PC-3 (cell line): ENCODE measurements around the gene HS2ST1. TPM values are rescaled to one million over a fixed set of nuclear protein-coding genes. Genes with fewer than 3 reads are reported as not detected.
A peak's percentile ranks its signal among the peaks of the same experiment; 100 is the strongest.

Experiments
- ATAC-seq: fragments of 200-7000 bp; cut with Tn5 transposase; 2 replicates; pipeline ENCODE4 v1.9.1; 2020; ENCODE audit warnings: mild to moderate bottlenecking, moderate library complexity
- Bru-seq: library from RNA; stranded (reverse); fragments of 400-500 nt; gene quantifications from one replicate; lab custom pipeline; 2021; lab: Mats Ljungman, UMichigan
- BruChase-seq, 2 experiments: library from RNA; stranded (reverse); fragments of 400-500 nt; gene quantifications; one replicate each; lab custom pipeline; 2021; lab: Mats Ljungman, UMichigan
- BruUV-seq: library from RNA; stranded (reverse); fragments of 400-500 nt; replicated peaks from 2 replicates; lab custom pipeline; 2021; lab: Mats Ljungman, UMichigan
- CTCF ChIA-PET: fragments of 300-600 bp; sonication (Branson Sonifier 250); formaldehyde crosslinking; loops from one replicate; lab custom pipeline; 2022; ENCODE audit warnings: antibody characterized with exemption; lab: Charles Lee
- POLR2A ChIA-PET: fragments of 300-600 bp; sonication (Branson Sonifier 250); formaldehyde crosslinking; loops from one replicate; lab custom pipeline; 2022; ENCODE audit warnings: antibody characterized with exemption; ENCODE audit not compliant: unreplicated experiment; lab: Charles Lee
- DNase-seq: peaks from one replicate; pipeline ENCODE4 v3.0.0-alpha.2; 2015
- H2AFZ ChIP-seq: fragments of 300-600 bp; sonication (generic); 2 replicates; pipeline ENCODE4 v1.6.0; 2016; ENCODE audit warnings: antibody characterized with exemption, low read length
- H3F3A ChIP-seq: fragments of 300-600 bp; sonication (generic); one replicate; pipeline ENCODE4 v1.6.0; 2017; ENCODE audit warnings: antibody characterized with exemption, low read length, control low read depth, mild to moderate bottlenecking; ENCODE audit not compliant: unreplicated experiment
- H3K27ac ChIP-seq: fragments of 300-600 bp; sonication (generic); 2 replicates; pipeline ENCODE4 v1.5.1; 2016; ENCODE audit warnings: mild to moderate bottlenecking, low read length
- H3K27me3 ChIP-seq: fragments of 300-600 bp; sonication (generic); 2 replicates; pipeline ENCODE4 v1.6.1; 2016; ENCODE audit warnings: low read length, mixed read lengths
- H3K36me3 ChIP-seq: fragments of 300-600 bp; sonication (generic); 2 replicates; pipeline ENCODE4 v1.6.1; 2016; ENCODE audit warnings: low read depth, mixed run types, low read length, mixed read lengths
- H3K4me1 ChIP-seq: fragments of 300-600 bp; sonication (generic); 2 replicates; pipeline ENCODE4 v1.5.1; 2016; ENCODE audit warnings: low read length; ENCODE audit not compliant: insufficient read depth
- H3K4me2 ChIP-seq: fragments of 300-600 bp; sonication (generic); 2 replicates; pipeline ENCODE4 v1.6.0; 2016; ENCODE audit warnings: low read length
- H3K4me3 ChIP-seq: fragments of 300-600 bp; sonication (generic); 2 replicates; pipeline ENCODE4 v1.5.1; 2016; ENCODE audit warnings: mild to moderate bottlenecking, low read length, mixed read lengths
- H3K79me2 ChIP-seq: fragments of 300-600 bp; sonication (generic); 2 replicates; pipeline ENCODE4 v1.6.1; 2017; ENCODE audit warnings: low read length, mixed read lengths
- H3K9ac ChIP-seq: fragments of 300-600 bp; sonication (generic); 2 replicates; pipeline ENCODE4 v1.6.0; 2016; ENCODE audit warnings: mild to moderate bottlenecking, low read length
- H3K9me2 ChIP-seq: fragments of 300-600 bp; sonication (generic); replicated peaks from 2 replicates; pipeline ENCODE4 v1.6.1; 2016; ENCODE audit warnings: mixed run types, low read length, mixed read lengths
- H3K9me3 ChIP-seq: fragments of 300-600 bp; sonication (generic); 2 replicates; pipeline ENCODE4 v1.6.1; 2016; ENCODE audit warnings: low read length, mixed read lengths
- H4K20me1 ChIP-seq: fragments of 300-600 bp; sonication (generic); 2 replicates; pipeline ENCODE4 v1.6.1; 2016; ENCODE audit warnings: low read length, mixed read lengths
- CTCF ChIP-seq: fragments of 300-600 bp; sonication (generic); conservative IDR thresholded peaks from 2 replicates; pipeline ENCODE4 v1.5.1; 2017; ENCODE audit warnings: antibody characterized with exemption, low read depth, mild to moderate bottlenecking, low read length
- EZH2 ChIP-seq: fragments of 300-600 bp; sonication (generic); IDR thresholded peaks from one replicate; pipeline ENCODE4 v1.6.1; 2017; ENCODE audit warnings: antibody characterized with exemption, mild to moderate bottlenecking, low read length; ENCODE audit not compliant: unreplicated experiment
- EZH2phosphoT487 ChIP-seq: fragments of 300-600 bp; sonication (generic); IDR thresholded peaks from 2 replicates; pipeline ENCODE4 v1.6.1; 2018; ENCODE audit warnings: mild to moderate bottlenecking, antibody characterized with exemption, low read length, borderline replicate concordance
- intact Hi-C: fragments of 100-400 bp; cut with micrococcal nuclease; formaldehyde crosslinking; loops from 2 replicates; pipeline ENCODE4 v1.9.0; 2023
- long read RNA-seq: library from polyadenylated mRNA; unstranded; transcript quantifications from one replicate; pipeline ENCODE4 v2.0.0, GENCODE V29; 2021; ENCODE audit not compliant: unreplicated experiment
- total RNA-seq: library from RNA; depleted of rRNA; stranded (reverse); fragments of >200 nt; gene quantifications from 2 replicates; pipeline ENCODE4 v1.2.3, GENCODE V29; 2014; rRNA removed

Gene HS2ST1
- total RNA-seq (13.8 and 15.3 TPM in 2 replicates), Bru-seq, nascent RNA (percentile 73 among the genes with signal in this experiment), BruChase-seq, experiment 1, labeled RNA remaining after a 6-hour chase (percentile 75 among the genes with signal in this experiment), BruChase-seq, experiment 2, labeled RNA remaining after a 2-hour chase (percentile 77 among the genes with signal in this experiment)
- long read RNA-seq, full-length matches to known transcripts, result 59 of 74 reads
- long read RNA-seq, partial matches to known transcripts, result 3 of 74 reads
- long read RNA-seq, other reads (novel, unspliced or antisense), result 12 of 74 reads

GRCh38 chr1:86914601-86914997 lies at the start of gene HS2ST1:
TSS of gene HS2ST1 (plus strand) at chr1:86914635.
- intact Hi-C loops, result loop anchor here (2.0 to 10.0 kb wide), 4 partner anchors 42 to 210 kb away; partner anchors contain the start of gene SH3GLB1
- H3K4me2 ChIP-seq, result peak within 1 kb of the TSS; percentile 96

GRCh38 chr1:86865973-86866637 lies 48.3 kb upstream of the HS2ST1 start:
- Histone ChIP-seq H3K4me1 (peaks cover 4% of the 10 kb centered on the region), H3K9me3 (no peaks in the 10 kb centered on the region), H3K4me2 (no peak overlapping the region), H3K27me3 (no peaks in the 10 kb centered on the region), H3K9me2 (no peaks in the 10 kb centered on the region), H3K9ac (no peak overlapping the region), H3K4me3 (no peak overlapping the region), H2AFZ (no peak overlapping the region), H3K79me2 (0 out of 2 replicates have a peak, but pooled peaks cover 3% of the 10 kb centered on the region), H4K20me1 (no peaks in the 10 kb centered on the region), H3F3A (no peaks in the 10 kb centered on the region), H3K27ac (no peak overlapping the region), H3K36me3 (peaks cover 8% of the 10 kb centered on the region; the same call in 1 of the 2 replicates)
- BruUV-seq, result no TSS peak
- POLR2A ChIA-PET, result no interaction called here
- TF ChIP-seq EZH2 (no peak), EZH2phosphoT487 (no peak), CTCF (no peak)
- CTCF ChIA-PET, result no interaction called here
- DNase-seq, result no peak
- ATAC-seq, result no peak
- intact Hi-C loops, result no loop called here

More at GRCh38 chr1:86914601-86914997, at the start of gene HS2ST1:
- Histone ChIP-seq H3K27ac (peak within 1 kb of the TSS; percentile 68), H3K36me3 (peaks cover 4% of the 10 kb centered on the region; the same call in 1 of the 2 replicates), H3K9me3 (no peaks in the 10 kb centered on the region), H3K79me2 (peaks cover 81% of the 10 kb centered on the region), H3K9me2 (no peaks in the 10 kb centered on the region), H3K9ac (peak within 1 kb of the TSS; percentile 94), H3K4me3 (peak within 1 kb of the TSS; percentile 99), H2AFZ (peak within 1 kb of the TSS; percentile 98), H3K4me1 (peaks cover 20% of the 10 kb centered on the region), H4K20me1 (peaks cover 23% of the 10 kb centered on the region), H3K27me3 (no peaks in the 10 kb centered on the region), H3F3A (no peaks in the 10 kb centered on the region)
- POLR2A ChIA-PET, result interaction anchor here (0.8 kb wide), 1 partner anchor 57 kb away, joined by 4 read pairs; no protein-coding TSS in a partner anchor
- DNase-seq (no peak), ATAC-seq (peak; percentile 25; the same call in 1 of the 2 replicates)
- TSS peak; percentile 47 for BruUV-seq
- CTCF ChIA-PET, result interaction anchor here (0.6 to 2.3 kb wide), 4 partner anchors 50 to 412 kb away, joined by 3 to 8 read pairs (median 3); partner anchors contain the start of gene SH3GLB1
- TF ChIP-seq CTCF (no peak), EZH2 (no peak)
